OCI-LY3 (cell line): Measurements from ENCODE around the gene GLRX.

Experiments
- H2AFZ ChIP-seq: fragments of 200-600, 300-600 bp; shearing (Covaris generic); 2 replicates; pipeline ENCODE4 v1.6.0; 2014; ENCODE audit warnings: antibody characterized with exemption, low read depth, low read length
- H3K27ac ChIP-seq: fragments of 200-600, 300-600 bp; sonication (generic); 2 replicates; pipeline ENCODE4 v1.5.1; 2014; ENCODE audit warnings: mild to moderate bottlenecking, low read length, moderate library complexity, mixed read lengths
- H3K27me3 ChIP-seq: fragments of 200-600, 300-600 bp; sonication (generic); 2 replicates; pipeline ENCODE4 v1.6.1; 2014; ENCODE audit warnings: low read depth, low read length, mixed read lengths
- H3K36me3 ChIP-seq: fragments of 200-600, 300-600 bp; sonication (generic); replicated peaks from 2 replicates; pipeline ENCODE3; 2014; ENCODE audit warnings: low read depth, low read length, mixed read lengths
- H3K4me1 ChIP-seq: fragments of 300-600, 200-600 bp; sonication (generic); 2 replicates; pipeline ENCODE4 v1.6.1; 2014; ENCODE audit warnings: low read length, mixed read lengths
- H3K4me2 ChIP-seq: fragments of 200-600, 300-600 bp; sonication (generic); 2 replicates; pipeline ENCODE4 v1.6.1; 2014; ENCODE audit warnings: low read length, mixed read lengths
- H3K4me3 ChIP-seq: fragments of 300-600, 200-600 bp; sonication (generic); 2 replicates; pipeline ENCODE4 v1.5.1; 2014; ENCODE audit warnings: antibody characterized with exemption, mild to moderate bottlenecking, low read length, moderate library complexity
- H3K79me2 ChIP-seq: fragments of 300-600, 200-600 bp; shearing (Covaris generic); 2 replicates; pipeline ENCODE4 v1.6.1; 2014; ENCODE audit warnings: mild to moderate bottlenecking, low read length, mixed read lengths
- H3K9ac ChIP-seq: fragments of 300-600, 200-600 bp; shearing (Covaris generic); 2 replicates; pipeline ENCODE4 v1.6.0; 2014; ENCODE audit warnings: mild to moderate bottlenecking, low read length, moderate library complexity
- H3K9me3 ChIP-seq: fragments of 200-600, 300-600 bp; shearing (Covaris generic); 2 replicates; pipeline ENCODE4 v1.6.1; 2014; ENCODE audit warnings: low read length, mixed read lengths; ENCODE audit not compliant: insufficient read depth
- H4K20me1 ChIP-seq: fragments of 200-600, 300-600 bp; sonication (generic); 2 replicates; pipeline ENCODE4 v1.6.1; 2016; ENCODE audit warnings: low read length, mixed read lengths; ENCODE audit not compliant: insufficient read depth
- EZH2phosphoT487 ChIP-seq: fragments of 200-600 bp; shearing (Covaris generic); IDR thresholded peaks from 2 replicates; pipeline ENCODE4 v1.6.1; 2018; ENCODE audit warnings: antibody characterized with exemption, mixed run types, low read depth
- TF ChIP-seq, protein P1 (sequence below): fragments of 200-600, 300-600 bp; sonication (generic); IDR thresholded peaks from 2 replicates; pipeline ENCODE4 v1.5.1; 2014; ENCODE audit warnings: antibody characterized with exemption, low read length, low read depth

The GLRX gene

DNA sequence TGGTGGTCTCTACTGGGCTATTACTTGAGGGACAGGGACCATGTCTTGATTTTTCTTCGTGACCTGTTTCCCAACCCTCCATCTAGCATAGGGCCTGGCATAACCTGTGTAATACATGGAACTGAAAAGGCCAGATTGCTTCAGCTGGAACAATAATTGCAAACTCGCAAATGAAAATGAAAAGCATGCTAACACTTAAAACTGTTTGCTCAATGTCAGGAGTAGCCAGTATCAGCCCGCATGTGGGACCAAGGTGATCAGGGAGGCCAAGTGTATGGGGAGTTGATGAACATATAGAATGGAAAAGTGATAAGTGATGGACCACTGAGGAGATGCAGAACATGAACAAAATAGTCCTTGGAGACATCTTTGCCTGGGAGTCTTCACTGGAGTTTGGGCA is 25.2 kb downstream of the GLRX start:
- no peak overlapping the region for H2AFZ ChIP-seq
- H3K79me2 ChIP-seq, result no peaks in the 10 kb centered on the region
- no peaks in the 10 kb centered on the region for H3K4me1 ChIP-seq
- H3K4me2 ChIP-seq, result no peak overlapping the region
- TF ChIP-seq, protein P1, sequence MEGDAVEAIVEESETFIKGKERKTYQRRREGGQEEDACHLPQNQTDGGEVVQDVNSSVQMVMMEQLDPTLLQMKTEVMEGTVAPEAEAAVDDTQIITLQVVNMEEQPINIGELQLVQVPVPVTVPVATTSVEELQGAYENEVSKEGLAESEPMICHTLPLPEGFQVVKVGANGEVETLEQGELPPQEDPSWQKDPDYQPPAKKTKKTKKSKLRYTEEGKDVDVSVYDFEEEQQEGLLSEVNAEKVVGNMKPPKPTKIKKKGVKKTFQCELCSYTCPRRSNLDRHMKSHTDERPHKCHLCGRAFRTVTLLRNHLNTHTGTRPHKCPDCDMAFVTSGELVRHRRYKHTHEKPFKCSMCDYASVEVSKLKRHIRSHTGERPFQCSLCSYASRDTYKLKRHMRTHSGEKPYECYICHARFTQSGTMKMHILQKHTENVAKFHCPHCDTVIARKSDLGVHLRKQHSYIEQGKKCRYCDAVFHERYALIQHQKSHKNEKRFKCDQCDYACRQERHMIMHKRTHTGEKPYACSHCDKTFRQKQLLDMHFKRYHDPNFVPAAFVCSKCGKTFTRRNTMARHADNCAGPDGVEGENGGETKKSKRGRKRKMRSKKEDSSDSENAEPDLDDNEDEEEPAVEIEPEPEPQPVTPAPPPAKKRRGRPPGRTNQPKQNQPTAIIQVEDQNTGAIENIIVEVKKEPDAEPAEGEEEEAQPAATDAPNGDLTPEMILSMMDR, result no peak
- TF ChIP-seq EZH2phosphoT487, result no peak
- H3K27me3 ChIP-seq, result no peaks in the 10 kb centered on the region
- no peak overlapping the region for H3K4me3 ChIP-seq
- H3K9ac ChIP-seq, result no peak overlapping the region
- H4K20me1 ChIP-seq, result no peaks in the 10 kb centered on the region
- H3K36me3 ChIP-seq, result no peaks in the 10 kb centered on the region
- H3K9me3 ChIP-seq, result no peaks in the 10 kb centered on the region
- no peak overlapping the region for H3K27ac ChIP-seq

DNA sequence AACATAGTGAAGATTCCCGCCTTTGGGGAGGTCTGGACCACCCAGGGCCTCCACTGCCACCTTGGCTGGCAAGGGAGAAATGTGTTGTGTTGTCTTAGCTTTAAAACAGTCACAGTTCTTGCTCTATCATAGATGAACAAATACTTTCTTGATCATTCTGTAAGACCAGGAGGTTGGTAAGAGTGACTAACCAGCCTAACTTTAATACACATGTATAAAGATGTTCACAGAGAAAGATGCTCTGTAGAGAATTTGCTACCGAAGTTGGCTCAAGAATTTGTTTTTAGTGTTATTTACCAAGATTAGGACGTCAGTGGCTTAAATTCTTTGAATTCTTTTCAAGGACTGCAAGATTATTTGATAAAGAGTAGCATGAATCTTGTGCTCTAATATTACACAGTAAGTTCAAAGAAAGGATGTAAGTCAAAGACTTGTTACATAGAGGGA is 28.4 kb downstream of the GLRX start:
- no peaks in the 10 kb centered on the region for H4K20me1 ChIP-seq
- H3K9me3 ChIP-seq, result no peaks in the 10 kb centered on the region
- H3K27me3 ChIP-seq, result no peaks in the 10 kb centered on the region
- TF ChIP-seq EZH2phosphoT487, result no peak
- TF ChIP-seq, protein P1, result no peak
- H2AFZ ChIP-seq, result no peak overlapping the region
- no peak overlapping the region for H3K9ac ChIP-seq
- H3K4me3 ChIP-seq, result no peak overlapping the region
- H3K4me2 ChIP-seq, result no peak overlapping the region
- H3K36me3 ChIP-seq, result no peaks in the 10 kb centered on the region
- peaks cover 7% of the 10 kb centered on the region for H3K4me1 ChIP-seq
- no peaks in the 10 kb centered on the region for H3K79me2 ChIP-seq
- H3K27ac ChIP-seq, result no peak overlapping the region

DNA sequence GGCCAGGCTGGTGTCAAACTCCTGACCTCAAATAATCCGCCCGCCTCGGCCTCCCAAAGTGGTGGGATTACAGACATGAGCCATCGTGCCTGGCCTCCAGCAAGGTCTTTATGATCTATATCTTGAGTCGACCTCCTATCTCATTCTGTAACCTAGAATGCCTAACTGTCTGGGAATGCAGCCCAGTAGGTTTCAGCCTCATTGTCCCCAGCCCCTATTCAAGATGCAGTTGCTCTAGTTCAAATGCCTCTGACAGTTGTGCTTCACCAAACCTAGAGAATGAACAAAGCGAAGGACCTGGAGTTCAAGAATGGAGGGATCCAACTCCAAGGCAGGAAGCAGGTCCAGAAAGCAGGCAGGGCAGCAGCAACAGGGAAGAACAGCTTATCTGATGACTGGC is 30.8 kb downstream of the GLRX start:
- H3K4me3 ChIP-seq, result no peak overlapping the region
- no peaks in the 10 kb centered on the region for H3K36me3 ChIP-seq
- H3K9ac ChIP-seq, result no peak overlapping the region
- H3K27me3 ChIP-seq, result no peaks in the 10 kb centered on the region
- H2AFZ ChIP-seq, result no peak overlapping the region
- no peak overlapping the region for H3K27ac ChIP-seq
- H4K20me1 ChIP-seq, result no peaks in the 10 kb centered on the region
- no peaks in the 10 kb centered on the region for H3K9me3 ChIP-seq
- H3K79me2 ChIP-seq, result no peaks in the 10 kb centered on the region
- H3K4me2 ChIP-seq, result no peak overlapping the region
- peaks cover 7% of the 10 kb centered on the region for H3K4me1 ChIP-seq
- TF ChIP-seq, protein P1, result no peak
- no peak for TF ChIP-seq EZH2phosphoT487

DNA sequence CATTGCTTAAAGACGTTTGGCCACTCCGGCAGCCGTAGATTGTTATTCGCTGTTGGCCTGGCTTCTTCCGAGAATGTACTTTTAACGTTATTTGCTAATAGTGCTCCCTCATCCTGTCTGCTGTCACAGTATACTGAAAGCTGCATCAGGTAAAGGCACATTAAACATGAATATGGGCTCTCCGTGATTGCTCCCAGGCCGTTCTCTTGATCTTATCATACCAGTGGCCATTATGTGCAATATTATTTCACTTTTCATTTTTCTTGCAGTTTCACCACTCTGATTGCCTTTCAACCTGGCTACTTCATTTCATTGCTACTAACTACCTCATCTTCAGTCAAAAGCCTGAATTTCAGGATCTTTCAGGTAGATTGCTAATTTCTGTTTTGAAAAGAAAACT is 34.0 kb downstream of the GLRX start:
- TF ChIP-seq EZH2phosphoT487, result no peak
- TF ChIP-seq, protein P1, result no peak
- no peak overlapping the region for H2AFZ ChIP-seq
- no peaks in the 10 kb centered on the region for H3K9me3 ChIP-seq
- no peaks in the 10 kb centered on the region for H4K20me1 ChIP-seq
- H3K4me3 ChIP-seq, result no peak overlapping the region
- H3K4me1 ChIP-seq, result peaks cover 20% of the 10 kb centered on the region
- H3K27ac ChIP-seq, result no peak overlapping the region
- H3K27me3 ChIP-seq, result no peaks in the 10 kb centered on the region
- no peaks in the 10 kb centered on the region for H3K36me3 ChIP-seq
- no peak overlapping the region for H3K9ac ChIP-seq
- H3K4me2 ChIP-seq, result no peak overlapping the region
- H3K79me2 ChIP-seq, result no peaks in the 10 kb centered on the region
